Dendritic cell treated with granulocyte-macrophage colony-stimulating factor and Interleukin-4, amounts not matched to agents 40 ng/mL and 50 ng/mL, for 4 days (primary cell): ENCODE data around the gene WASF2.

Experiments used
- H3K27ac Mint-ChIP-seq: one replicate; pipeline ENCODE4 v1.8.0; 2022; ENCODE audit warnings: mild to moderate bottlenecking, mixed read lengths
- H3K27me3 Mint-ChIP-seq: one replicate; pipeline ENCODE4 v1.8.0; 2022; ENCODE audit warnings: mild to moderate bottlenecking, mixed read lengths
- H3K36me3 Mint-ChIP-seq: one replicate; pipeline ENCODE4 v1.8.0; 2022; ENCODE audit warnings: low read depth, mixed read lengths
- H3K4me1 Mint-ChIP-seq: one replicate; pipeline ENCODE4 v1.8.0; 2022; ENCODE audit warnings: low read depth, mixed read lengths
- H3K4me3 Mint-ChIP-seq: one replicate; pipeline ENCODE4 v1.8.0; 2022; ENCODE audit warnings: mild to moderate bottlenecking, moderate library complexity, mixed read lengths
- H3K9me3 Mint-ChIP-seq: one replicate; pipeline ENCODE4 v1.8.0; 2022; ENCODE audit warnings: mixed read lengths
- intact Hi-C: fragments of 100-400 bp; cut with micrococcal nuclease; formaldehyde crosslinking; loops from one replicate; pipeline ENCODE4 v1.15.0; 2022

The WASF2 gene

GRCh38 chr1:27380224-27380623 lies 109.7 kb downstream of the WASF2 start:
- peaks cover 32% of the 10 kb centered on the region for H3K4me1 Mint-ChIP-seq
- no peaks in the 10 kb centered on the region for H3K36me3 Mint-ChIP-seq
- intact Hi-C loops = no loop called here
- H3K27me3 Mint-ChIP-seq = peaks cover 25% of the 10 kb centered on the region
- no peak overlapping the region for H3K27ac Mint-ChIP-seq
- H3K4me3 Mint-ChIP-seq = no peak overlapping the region
- no peaks in the 10 kb centered on the region for H3K9me3 Mint-ChIP-seq

- Mint-ChIP-seq H3K27me3 (peaks cover 25% of the 10 kb centered on the region), H3K36me3 (no peaks in the 10 kb centered on the region), H3K9me3 (no peaks in the 10 kb centered on the region), H3K27ac (peak overlapping the region; percentile 12), H3K4me3 (no peak overlapping the region), H3K4me1 (peaks cover 32% of the 10 kb centered on the region)
- intact Hi-C loops = no loop called here
Measured at GRCh38 chr1:27379564-27380122, 110.3 kb downstream of the WASF2 start.

GRCh38 chr1:27377760-27378495 lies 112.0 kb downstream of the WASF2 start:
- no peak overlapping the region for H3K4me3 Mint-ChIP-seq
- intact Hi-C loops = no loop called here
- no peaks in the 10 kb centered on the region for H3K36me3 Mint-ChIP-seq
- H3K9me3 Mint-ChIP-seq = no peaks in the 10 kb centered on the region
- H3K27me3 Mint-ChIP-seq = peaks cover 19% of the 10 kb centered on the region
- H3K4me1 Mint-ChIP-seq = peaks cover 27% of the 10 kb centered on the region
- no peak overlapping the region for H3K27ac Mint-ChIP-seq

GRCh38 chr1:27374362-27375086 lies 115.4 kb downstream of the WASF2 start, which contains the start of gene FCN3:
TSS of gene FCN3 (minus strand) at chr1:27374824. CDS start at chr1:27374818, 6 bp downstream.
- H3K27me3 Mint-ChIP-seq = peaks cover 2% of the 10 kb centered on the region
- peak within 1 kb of the TSS; percentile 54 for H3K27ac Mint-ChIP-seq
- H3K9me3 Mint-ChIP-seq = no peaks in the 10 kb centered on the region
- no peaks in the 10 kb centered on the region for H3K36me3 Mint-ChIP-seq
- peaks cover 28% of the 10 kb centered on the region for H3K4me1 Mint-ChIP-seq
- intact Hi-C loops = no loop called here
- H3K4me3 Mint-ChIP-seq = no peak within 1 kb of the TSS

- Mint-ChIP-seq H3K9me3 (no peaks in the 10 kb centered on the region), H3K4me1 (peaks cover 39% of the 10 kb centered on the region), H3K4me3 (no peak overlapping the region), H3K27me3 (peaks cover 2% of the 10 kb centered on the region), H3K27ac (no peak overlapping the region), H3K36me3 (no peaks in the 10 kb centered on the region)
- intact Hi-C loops = no loop called here
Measured at GRCh38 chr1:27372808-27373690, 116.9 kb downstream of the WASF2 start.

GRCh38 chr1:27372022-27372807 lies 117.8 kb downstream of the WASF2 start:
- intact Hi-C loops = no loop called here
- peak overlapping the region; percentile 23 for H3K27ac Mint-ChIP-seq
- H3K36me3 Mint-ChIP-seq = no peaks in the 10 kb centered on the region
- peaks cover 2% of the 10 kb centered on the region for H3K27me3 Mint-ChIP-seq
- H3K4me1 Mint-ChIP-seq = peaks cover 47% of the 10 kb centered on the region
- no peaks in the 10 kb centered on the region for H3K9me3 Mint-ChIP-seq
- H3K4me3 Mint-ChIP-seq = no peak overlapping the region

- Mint-ChIP-seq H3K9me3 (no peaks in the 10 kb centered on the region), H3K36me3 (peaks cover 15% of the 10 kb centered on the region), H3K4me1 (peaks cover 73% of the 10 kb centered on the region), H3K4me3 (peak overlapping the region; percentile 23), H3K27ac (peak overlapping the region; percentile 86), H3K27me3 (no peaks in the 10 kb centered on the region)
- intact Hi-C loops = no loop called here
Measured at GRCh38 chr1:27368869-27369582, 120.9 kb downstream of the WASF2 start.

GRCh38 chr1:27367160-27367650 lies 122.8 kb downstream of the WASF2 start:
- Mint-ChIP-seq H3K9me3 (no peaks in the 10 kb centered on the region), H3K4me1 (peaks cover 73% of the 10 kb centered on the region), H3K27ac (peak overlapping the region; percentile 72), H3K27me3 (no peaks in the 10 kb centered on the region), H3K36me3 (peaks cover 33% of the 10 kb centered on the region), H3K4me3 (peak overlapping the region; percentile 69)
- intact Hi-C loops = no loop called here

- intact Hi-C loops = no loop called here
- Mint-ChIP-seq H3K4me3 (peak within 1 kb of the TSS; percentile 97), H3K4me1 (peaks cover 67% of the 10 kb centered on the region), H3K27ac (peak within 1 kb of the TSS; percentile 98), H3K36me3 (peaks cover 39% of the 10 kb centered on the region), H3K9me3 (no peaks in the 10 kb centered on the region), H3K27me3 (peaks cover 2% of the 10 kb centered on the region)
Measured at GRCh38 chr1:27366411-27367159, 123.4 kb downstream of the WASF2 start, which contains the start of gene MAP3K6. TSS of gene MAP3K6 (minus strand) at chr1:27366961. CDS start at chr1:27366597, 364 bp downstream.

- H3K4me1 Mint-ChIP-seq = peaks cover 66% of the 10 kb centered on the region
- no peaks in the 10 kb centered on the region for H3K9me3 Mint-ChIP-seq
- H3K36me3 Mint-ChIP-seq = peaks cover 44% of the 10 kb centered on the region
- H3K27ac Mint-ChIP-seq = peak overlapping the region; percentile 98
- H3K4me3 Mint-ChIP-seq = peak overlapping the region; percentile 97
- peaks cover 4% of the 10 kb centered on the region for H3K27me3 Mint-ChIP-seq
- intact Hi-C loops = no loop called here
Measured at GRCh38 chr1:27366113-27366410, 123.9 kb downstream of the WASF2 start.

- peak overlapping the region; percentile 97 for H3K4me3 Mint-ChIP-seq
- H3K36me3 Mint-ChIP-seq = peaks cover 50% of the 10 kb centered on the region
- intact Hi-C loops = loop anchor here (1.0 kb wide), 1 partner anchor 8 kb away; no protein-coding TSS in a partner anchor
- peaks cover 66% of the 10 kb centered on the region for H3K4me1 Mint-ChIP-seq
- peaks cover 10% of the 10 kb centered on the region for H3K27me3 Mint-ChIP-seq
- H3K27ac Mint-ChIP-seq = peak overlapping the region; percentile 98
- no peaks in the 10 kb centered on the region for H3K9me3 Mint-ChIP-seq
Measured at GRCh38 chr1:27365372-27366112, 124.4 kb downstream of the WASF2 start.
